Endometrium (tissue), 2 donors: ENCODE data around the gene ROBO1.

Source experiments
- FAIRE-seq: peaks from 2 replicates; lab custom pipeline; 2012; peaks lifted over from hg19 to GRCh38; lab: Jason Lieb, UNC
- donor health status: control.
- donor health status: control.

ROBO1 gene

DNA sequence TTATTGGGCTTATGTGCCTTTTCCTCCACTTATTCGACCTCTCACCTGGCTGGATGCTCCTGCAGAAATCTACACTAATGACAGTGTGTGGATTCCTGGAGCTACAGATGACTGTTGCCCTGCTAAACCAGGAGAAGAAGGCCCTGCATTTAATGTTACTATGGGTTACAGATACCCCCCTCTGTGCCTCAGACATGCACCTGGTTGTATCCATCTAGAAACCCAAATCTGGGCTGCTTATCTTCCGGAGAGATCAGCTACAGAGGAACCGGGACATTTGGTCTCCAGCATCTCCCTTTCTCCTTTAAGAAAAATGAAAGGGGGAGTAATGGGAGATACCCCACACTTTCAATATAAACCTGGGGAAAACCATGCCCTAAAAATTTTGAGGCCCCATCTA, 710.0 kb downstream of the ROBO1 start:
- no peak for FAIRE-seq

DNA sequence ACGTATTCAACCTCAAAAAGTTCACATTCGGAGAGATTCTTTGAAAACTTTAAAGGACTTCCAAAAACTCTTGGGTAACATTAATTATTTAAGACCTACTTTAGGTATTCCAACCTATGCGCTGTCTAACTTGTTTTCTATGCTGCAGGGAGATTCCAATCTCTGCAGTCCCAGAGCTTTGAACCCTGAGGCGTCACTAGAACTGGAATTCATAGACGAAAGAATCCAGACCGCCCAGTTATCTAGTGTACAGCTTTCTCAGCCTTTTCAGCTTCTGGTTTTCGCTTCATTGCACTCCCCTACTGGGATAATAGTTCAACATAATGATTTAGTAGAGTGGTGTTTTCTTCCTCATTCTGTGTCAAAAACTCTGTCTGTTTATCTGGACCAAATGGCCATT, 711.3 kb downstream of the ROBO1 start:
- no peak for FAIRE-seq

DNA sequence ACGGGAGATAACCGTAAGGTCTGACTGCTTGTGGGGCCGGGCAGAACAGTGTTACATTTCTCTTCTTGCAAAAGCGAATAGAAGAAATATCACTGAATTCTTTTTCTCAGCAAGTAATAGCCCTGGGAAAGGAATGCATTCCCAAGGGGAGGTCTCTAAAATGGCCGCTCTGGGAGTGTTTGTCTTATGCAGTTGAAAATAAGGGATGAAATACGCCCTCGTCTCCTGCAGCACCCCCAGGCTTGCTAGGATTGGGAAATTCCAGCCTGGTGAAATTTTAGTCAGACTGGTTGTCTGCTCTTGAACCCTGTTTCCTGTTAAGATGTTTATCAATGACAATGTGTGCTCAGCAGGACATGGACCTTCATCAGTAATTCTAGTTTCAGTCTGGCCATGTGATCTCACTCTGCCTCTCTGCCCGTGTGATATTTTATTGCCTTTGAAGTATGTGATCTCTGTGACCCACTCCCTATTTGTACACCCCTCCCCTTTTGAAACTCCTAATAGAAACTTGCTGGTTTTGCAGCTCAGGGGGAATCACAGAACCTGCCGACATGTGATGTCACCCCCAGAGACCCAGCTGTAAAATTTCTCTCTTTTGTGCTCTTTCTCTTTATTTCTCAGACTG, 715.6 kb downstream of the ROBO1 start:
- no peak for FAIRE-seq

DNA sequence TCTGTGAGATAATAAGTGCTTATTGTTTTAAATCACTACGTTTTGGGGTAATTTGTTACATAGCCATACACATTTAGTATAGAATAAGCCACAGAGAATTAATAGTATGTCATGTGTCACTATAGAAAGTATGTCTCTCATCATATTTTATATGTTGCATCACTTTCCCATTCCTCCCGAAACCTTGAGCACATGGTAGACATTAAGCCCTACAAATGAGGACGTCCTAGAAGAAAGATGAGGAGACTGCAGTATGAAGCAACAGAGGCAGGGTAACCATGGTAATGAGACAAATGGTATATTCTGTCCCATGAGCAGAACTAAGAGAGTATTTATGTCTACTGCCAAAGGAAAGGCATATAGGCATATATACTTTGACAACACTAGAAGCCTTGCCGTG, 720.2 kb downstream of the ROBO1 start:
- no peak for FAIRE-seq

DNA sequence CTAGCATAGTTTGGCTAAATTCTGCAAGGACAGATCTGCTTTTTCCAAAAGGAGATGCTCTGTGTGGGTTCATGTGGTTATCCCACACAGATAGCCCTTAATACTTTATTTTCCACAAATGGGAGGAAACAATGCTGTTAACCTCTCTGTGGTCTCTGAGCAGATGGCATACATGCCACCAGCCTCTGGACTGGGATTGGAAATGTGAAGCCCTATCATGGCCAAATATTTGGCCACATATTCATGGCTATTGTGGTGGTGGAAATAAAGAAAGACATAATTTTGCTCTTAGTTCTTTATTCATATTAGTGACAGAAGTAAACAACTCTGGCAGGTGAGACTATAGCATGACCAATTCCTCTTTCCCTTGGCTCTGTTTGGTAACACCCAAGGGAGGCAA, 726.2 kb downstream of the ROBO1 start:
- no peak for FAIRE-seq

DNA sequence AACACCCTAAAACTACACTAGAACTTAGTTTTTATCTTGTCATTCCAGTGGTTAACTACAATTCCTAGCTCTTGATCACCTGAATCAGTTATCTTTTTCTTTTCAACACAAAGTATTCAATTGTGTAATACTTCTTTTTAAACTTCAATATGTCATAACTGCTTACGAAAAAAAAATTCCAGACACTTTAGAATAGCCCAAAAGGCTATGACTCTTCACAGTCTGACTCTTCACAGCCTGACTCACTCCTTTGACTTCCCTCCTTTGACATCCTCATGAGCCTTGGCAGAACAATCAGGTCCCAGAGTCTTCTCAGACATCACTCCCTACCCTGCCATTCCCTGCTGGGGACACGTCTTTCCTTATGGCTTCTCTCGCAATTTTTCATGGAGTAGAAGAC, 727.1 kb downstream of the ROBO1 start:
- no peak for FAIRE-seq

DNA sequence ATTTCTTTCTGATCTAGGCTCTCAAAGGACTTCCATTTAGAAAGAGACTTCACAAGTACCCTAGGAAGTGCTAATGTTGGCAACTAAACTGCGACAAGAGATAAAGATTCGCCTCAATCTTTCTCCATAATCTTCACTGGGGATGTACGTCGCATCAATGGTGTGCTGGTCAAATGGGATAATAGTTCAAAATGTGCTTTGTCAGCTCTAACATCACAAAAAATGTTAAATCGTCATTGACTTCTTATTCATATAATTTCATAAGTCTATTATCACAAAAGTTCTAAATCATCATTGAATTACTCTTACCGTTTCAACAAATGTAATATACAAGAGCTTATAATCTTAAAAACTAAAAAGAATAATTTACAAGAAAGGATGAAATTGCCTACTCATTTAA, 727.7 kb downstream of the ROBO1 start:
- FAIRE-seq, result no peak

GRCh38 chr3:79039192-79039591, 728.6 kb downstream of the ROBO1 start:
- FAIRE-seq, result no peak

GRCh38 chr3:79038636-79039035, 729.2 kb downstream of the ROBO1 start:
- no peak for FAIRE-seq

DNA sequence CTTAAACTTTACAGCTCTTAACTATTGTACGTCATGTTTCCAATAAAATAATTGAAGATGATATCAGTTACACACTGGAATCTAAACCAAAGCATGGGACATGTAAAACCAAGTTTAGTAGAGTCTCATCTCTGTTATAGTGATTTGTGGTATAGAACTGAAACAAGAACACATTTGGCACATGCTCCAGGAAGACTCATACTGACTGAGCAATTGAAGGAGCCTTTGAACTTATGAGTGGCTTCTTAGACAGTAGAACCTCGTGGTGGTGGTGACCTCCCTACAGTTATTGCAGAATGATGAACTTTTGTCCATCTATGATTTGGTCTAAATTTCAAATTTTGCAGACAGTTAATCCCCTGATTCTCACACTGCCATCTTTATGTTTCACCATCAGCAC, 729.7 kb downstream of the ROBO1 start:
- FAIRE-seq, result no peak

GRCh38 chr3:79032686-79033318, 735.0 kb downstream of the ROBO1 start:
- FAIRE-seq, result peak; percentile 93

DNA sequence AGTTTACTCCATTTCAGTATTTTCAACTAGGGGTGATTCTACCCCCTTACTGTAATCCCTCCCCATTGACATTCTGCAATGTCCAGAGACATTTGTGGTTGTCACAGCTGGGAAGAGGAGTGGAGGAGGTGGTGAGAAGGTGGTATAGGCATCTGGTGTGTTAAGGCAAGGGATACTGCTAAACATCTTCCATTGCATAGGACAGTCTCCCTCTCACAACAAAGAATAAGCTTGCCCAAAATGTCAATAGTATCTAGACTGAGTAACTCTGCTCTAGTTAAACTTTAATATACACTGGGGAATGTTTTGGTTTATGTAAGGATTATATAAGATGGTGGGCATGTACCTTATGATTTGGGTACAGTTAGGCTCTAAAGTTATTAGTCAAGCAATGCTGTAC, 737.6 kb downstream of the ROBO1 start:
- FAIRE-seq, result no peak

GRCh38 chr3:79028916-79029315, 738.9 kb downstream of the ROBO1 start:
- no peak for FAIRE-seq

DNA sequence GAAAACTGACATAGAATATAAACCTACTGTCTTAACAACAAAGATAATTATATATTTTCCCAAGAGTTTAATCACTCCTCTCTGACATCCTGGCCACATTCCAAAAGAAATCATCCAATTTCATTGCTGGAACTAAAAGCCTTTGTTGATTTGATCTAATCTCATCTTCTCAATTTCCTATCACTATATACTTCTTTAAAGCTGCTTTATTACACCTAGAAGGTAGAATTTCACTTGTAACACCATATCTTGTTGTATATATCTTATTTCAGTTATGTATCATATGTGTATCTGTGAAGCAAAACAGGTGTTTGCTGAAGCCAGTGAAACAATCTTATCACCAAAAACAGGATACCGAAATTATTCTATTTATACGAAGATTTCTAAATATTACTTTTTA, 740.2 kb downstream of the ROBO1 start:
- no peak for FAIRE-seq

GRCh38 chr3:79019924-79020173, 747.9 kb downstream of the ROBO1 start:
- FAIRE-seq, result no peak

- FAIRE-seq, result peak; percentile 64
Observed at GRCh38 chr3:79019137-79019923, 748.5 kb downstream of the ROBO1 start.

GRCh38 chr3:79018671-79019136, 749.1 kb downstream of the ROBO1 start:
- FAIRE-seq, result no peak

- no peak for FAIRE-seq
Observed at GRCh38 chr3:79018265-79018664, 749.5 kb downstream of the ROBO1 start.

GRCh38 chr3:79016587-79017376, 751.0 kb downstream of the ROBO1 start:
- FAIRE-seq, result no peak

- FAIRE-seq, result no peak
Observed at GRCh38 chr3:79015854-79016253, 751.9 kb downstream of the ROBO1 start.

DNA sequence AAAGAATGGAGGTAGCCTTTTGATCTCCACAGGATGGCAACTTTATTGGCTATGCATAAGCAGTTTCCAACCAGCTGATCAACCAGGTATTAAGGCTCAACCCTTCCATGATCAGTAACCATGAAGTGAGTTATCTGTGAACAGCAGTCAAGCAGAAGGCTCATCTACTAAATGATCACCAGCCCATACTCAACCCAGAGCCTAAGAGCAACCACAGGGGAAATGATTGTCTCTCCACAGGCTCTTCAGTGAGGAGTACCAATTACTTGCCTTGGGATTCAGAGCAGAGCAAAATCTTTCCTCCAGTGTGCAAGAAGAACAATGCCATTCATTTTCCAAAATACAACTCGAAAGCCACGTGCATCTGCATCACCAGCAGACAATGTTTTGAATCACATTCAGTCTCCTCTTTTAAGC, 754.8 kb downstream of the ROBO1 start:
- FAIRE-seq, result no peak

DNA sequence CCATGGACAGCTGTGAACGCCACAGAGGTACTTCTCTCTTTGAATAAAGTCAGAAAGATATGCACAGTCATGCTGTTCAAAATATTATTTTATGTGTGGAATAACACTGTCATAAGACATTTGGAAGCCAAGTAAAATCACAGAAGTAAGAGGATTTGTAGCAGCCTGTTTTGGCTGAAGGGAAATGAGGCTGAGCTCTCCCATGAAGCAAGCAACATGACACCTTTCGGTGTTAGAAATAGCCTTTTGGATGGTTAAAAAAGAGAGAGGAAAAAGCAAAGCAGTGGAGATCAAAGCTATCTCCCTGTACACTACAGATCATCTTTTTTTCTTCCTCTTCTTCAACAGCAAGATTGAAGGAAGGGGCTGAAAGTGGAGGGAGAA, 755.3 kb downstream of the ROBO1 start:
- no peak for FAIRE-seq
